ENCODE data around the gene BCAS1.
A peak's percentile ranks its signal among the peaks of the same experiment; 100 is the strongest.
"Not testable (repeated sequence)": the region's sequence is repeated elsewhere in the genome, so short reads cannot be mapped to it uniquely, and the experiment has no call there.

The BCAS1 gene

DNA sequence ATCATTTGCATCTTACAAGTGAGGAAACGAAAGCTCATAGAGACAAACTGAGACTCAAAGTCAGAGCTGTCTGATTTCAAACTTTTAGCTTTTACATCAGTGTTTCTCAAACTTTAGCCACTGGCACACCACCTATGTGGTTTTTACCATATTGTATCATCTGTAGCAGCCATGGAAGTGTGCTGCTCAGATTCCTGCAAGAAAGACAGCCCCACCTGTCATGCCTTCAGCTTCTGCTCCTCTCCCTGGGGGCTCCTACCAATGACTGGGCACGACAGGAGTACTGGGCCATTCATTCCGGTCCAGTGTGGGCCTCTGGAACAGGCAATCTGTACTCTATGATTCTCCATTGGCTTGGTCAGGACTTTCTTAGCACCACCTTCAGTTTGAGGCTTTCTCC is 87.0 kb downstream of the BCAS1 start:
- no peak for DNase-seq

- DNase-seq = no peak
Measured at GRCh38 chr20:53982624-53983023, 87.8 kb downstream of the BCAS1 start.

GRCh38 chr20:53981752-53982437 is 88.5 kb downstream of the BCAS1 start:
- DNase-seq = no peak

- no peak for DNase-seq
Measured at GRCh38 chr20:53981130-53981529, 89.3 kb downstream of the BCAS1 start.

- DNase-seq = no peak
Measured at GRCh38 chr20:53980031-53980465, 90.3 kb downstream of the BCAS1 start.

DNA sequence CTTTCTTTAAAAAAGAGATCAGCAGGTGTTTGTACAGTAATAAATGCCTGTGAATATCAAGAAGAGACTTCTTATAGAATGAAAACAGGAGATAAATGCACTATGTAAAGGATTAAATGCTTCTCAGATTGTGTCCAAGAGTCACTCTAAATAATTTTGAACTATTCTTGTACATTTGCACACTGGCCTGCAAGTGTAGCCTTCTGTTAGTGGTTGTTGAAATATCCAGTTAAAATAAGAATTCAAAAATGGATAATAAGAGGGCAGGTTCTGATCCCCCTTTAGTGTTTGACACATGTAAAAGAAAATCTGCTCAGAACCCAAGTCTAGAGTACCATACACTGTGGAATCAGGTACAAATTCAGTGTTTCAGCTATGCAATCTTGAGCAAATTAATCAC is 91.9 kb downstream of the BCAS1 start:
- DNase-seq = no peak

DNA sequence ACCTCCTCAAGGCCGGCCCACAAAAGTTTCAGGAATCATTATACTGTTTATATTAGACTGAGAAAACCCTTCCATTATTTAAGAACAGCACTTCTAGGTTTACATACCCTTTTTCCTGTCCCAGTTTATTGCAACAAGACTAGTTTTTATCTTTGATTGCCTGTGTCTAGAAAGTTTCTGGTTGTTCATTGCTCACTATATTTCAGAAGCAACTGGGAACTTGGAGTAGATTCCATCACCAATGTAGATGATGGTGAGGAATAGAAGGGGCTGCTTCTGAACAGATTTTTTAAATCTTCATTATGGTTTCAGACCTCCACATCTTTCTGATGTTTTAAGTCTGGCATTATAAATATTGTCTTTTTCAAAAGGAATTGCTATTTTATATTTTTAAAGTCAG is 93.0 kb downstream of the BCAS1 start:
- DNase-seq = no peak

- DNase-seq = peak; percentile 9
Measured at GRCh38 chr20:53975761-53976160, 94.6 kb downstream of the BCAS1 start.

GRCh38 chr20:53974785-53975555 is 95.4 kb downstream of the BCAS1 start:
- no peak for DNase-seq

- DNase-seq = not testable (repeated sequence)
Measured at GRCh38 chr20:53973882-53974281, 96.5 kb downstream of the BCAS1 start.

GRCh38 chr20:53972179-53972578 is 98.2 kb downstream of the BCAS1 start:
- no peak for DNase-seq

DNA sequence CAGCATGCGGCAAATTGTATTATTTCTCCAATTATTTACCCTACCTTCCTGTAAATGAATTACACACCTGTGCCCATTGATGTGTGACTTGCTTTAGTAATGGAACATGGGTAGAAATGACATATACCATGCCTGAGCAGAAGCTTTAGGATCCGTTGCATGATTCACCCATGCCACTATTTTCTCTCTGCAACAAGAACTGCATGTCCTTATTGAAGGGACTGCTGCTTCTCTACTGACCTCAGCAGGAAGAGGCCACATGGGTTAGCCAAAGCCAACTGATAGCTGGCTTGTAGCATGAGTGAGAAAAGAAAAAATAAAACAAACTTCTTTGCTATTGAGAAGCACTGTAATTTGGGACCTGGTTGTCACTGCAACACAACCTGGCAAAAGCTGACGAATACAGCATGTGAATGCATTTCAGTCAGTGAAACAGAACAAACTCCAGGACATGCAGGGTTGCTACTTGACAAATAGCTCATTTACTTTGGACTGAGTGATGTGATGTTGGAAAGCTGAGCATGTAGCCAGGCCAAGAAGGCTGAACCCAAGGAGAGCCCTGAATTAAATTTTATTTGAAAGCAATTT is 99.2 kb downstream of the BCAS1 start:
- DNase-seq = no peak

GRCh38 chr20:53970232-53970631 is 100.2 kb downstream of the BCAS1 start:
- no peak for DNase-seq

- no peak for DNase-seq
Measured at GRCh38 chr20:53967527-53967926, 102.9 kb downstream of the BCAS1 start.

GRCh38 chr20:53966774-53967398 is 103.5 kb downstream of the BCAS1 start:
- no peak for DNase-seq

DNA sequence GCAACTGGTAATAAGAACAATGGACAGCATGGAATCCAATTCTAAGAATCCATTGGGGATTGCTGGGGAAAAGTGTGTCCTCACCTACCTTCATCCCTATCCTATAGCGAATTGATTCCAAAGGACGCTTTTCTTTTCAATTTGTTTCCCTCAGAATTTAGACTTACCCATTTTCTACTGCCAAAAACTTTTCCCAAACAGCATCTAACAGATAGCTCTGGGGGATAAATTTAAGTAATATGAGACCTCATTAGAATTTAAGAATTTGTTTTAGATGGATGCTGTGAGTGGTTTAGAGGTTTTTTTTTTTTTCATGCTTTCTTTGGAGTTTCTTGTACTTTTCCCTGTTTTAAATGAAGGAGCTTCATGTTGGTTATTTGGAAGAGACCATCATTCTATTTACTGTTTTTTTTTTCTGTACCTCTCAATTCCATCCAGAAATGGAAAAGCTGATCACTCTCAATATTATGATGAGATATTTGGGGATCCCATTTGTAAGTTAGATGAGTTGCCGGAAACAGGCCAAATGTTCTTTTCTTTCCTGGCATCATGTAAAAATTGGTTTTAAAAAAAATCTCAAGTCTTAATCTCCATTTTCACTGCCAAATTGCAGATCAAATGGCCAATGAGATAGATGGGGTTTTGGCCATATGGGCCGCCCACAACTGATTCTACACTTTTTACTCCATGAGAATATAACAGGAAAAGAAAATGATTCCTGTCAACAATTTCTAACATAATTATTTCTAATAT is 105.7 kb downstream of the BCAS1 start:
- no peak for DNase-seq

- DNase-seq = no peak
Measured at GRCh38 chr20:53964067-53964466, 106.3 kb downstream of the BCAS1 start.

DNA sequence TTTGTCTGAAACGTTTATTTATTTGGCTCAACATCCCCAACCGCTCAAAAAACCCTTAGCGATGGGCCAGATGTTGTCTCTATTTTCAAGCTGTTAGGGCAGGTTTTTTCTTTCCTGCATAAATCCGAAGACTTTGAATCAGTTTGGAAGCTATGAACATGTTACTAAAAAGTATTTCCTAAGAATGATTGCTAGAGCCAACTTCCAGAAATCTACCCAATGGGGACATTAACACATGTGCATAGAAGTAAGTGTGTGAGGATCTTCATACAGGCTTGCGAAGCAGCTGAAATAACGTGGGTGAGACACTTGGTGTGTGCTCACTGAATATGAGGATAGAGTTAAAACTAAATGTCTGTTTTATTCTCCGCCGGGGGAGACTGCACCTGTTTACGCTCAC is 106.8 kb downstream of the BCAS1 start:
- DNase-seq = no peak

GRCh38 chr20:53962388-53962787 is 108.0 kb downstream of the BCAS1 start:
- DNase-seq = no peak

GRCh38 chr20:53961527-53961926 is 108.9 kb downstream of the BCAS1 start:
- no peak for DNase-seq

DNA sequence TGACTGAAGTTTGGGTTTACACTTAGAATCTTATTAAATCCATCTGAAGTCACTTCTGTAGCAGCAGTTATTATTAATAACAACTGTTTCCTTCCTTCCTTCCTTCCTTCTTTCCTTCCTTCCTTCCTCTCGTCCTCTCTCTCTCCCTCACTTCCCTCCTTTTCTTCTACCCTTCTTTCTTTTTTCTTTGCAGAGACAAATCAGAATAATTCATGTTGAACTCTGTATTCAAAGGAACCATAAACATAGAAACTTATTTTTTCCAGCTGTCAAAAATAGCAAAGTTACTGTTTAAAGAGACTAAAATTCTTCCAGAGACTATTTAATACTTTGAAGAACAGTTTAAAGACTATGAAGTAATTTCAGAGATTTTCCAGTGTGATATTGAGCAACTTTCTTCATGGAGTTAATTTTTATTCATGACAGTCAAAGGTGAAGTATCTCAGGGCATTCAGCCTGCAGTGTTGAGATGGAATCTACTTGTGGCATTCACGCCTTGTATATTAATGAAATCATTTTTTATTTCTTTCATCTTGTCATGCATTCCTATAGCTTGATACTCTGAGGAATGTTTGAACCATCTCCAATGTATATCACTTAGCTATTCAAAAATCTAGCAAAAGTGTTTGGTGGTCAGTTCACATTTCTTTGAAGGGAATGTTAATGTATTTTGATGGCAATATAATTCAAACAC is 109.7 kb downstream of the BCAS1 start:
- DNase-seq = no peak

- no peak for DNase-seq
Measured at GRCh38 chr20:53959911-53960578, 110.3 kb downstream of the BCAS1 start.
